Measurements from ENCODE around the gene MALAT1. TPM values are rescaled to one million over a fixed set of nuclear protein-coding genes. Genes with fewer than 3 reads are reported as not detected.
A peak's percentile ranks its signal among the peaks of the same experiment; 100 is the strongest.
"Not testable (repeated sequence)": the region's sequence is repeated elsewhere in the genome, so short reads cannot be mapped to it uniquely, and the experiment has no call there.

MALAT1 gene
- total and polyA plus RNA-seq, 8 donors, result 608 to 15,875 (median 753) TPM

DNA sequence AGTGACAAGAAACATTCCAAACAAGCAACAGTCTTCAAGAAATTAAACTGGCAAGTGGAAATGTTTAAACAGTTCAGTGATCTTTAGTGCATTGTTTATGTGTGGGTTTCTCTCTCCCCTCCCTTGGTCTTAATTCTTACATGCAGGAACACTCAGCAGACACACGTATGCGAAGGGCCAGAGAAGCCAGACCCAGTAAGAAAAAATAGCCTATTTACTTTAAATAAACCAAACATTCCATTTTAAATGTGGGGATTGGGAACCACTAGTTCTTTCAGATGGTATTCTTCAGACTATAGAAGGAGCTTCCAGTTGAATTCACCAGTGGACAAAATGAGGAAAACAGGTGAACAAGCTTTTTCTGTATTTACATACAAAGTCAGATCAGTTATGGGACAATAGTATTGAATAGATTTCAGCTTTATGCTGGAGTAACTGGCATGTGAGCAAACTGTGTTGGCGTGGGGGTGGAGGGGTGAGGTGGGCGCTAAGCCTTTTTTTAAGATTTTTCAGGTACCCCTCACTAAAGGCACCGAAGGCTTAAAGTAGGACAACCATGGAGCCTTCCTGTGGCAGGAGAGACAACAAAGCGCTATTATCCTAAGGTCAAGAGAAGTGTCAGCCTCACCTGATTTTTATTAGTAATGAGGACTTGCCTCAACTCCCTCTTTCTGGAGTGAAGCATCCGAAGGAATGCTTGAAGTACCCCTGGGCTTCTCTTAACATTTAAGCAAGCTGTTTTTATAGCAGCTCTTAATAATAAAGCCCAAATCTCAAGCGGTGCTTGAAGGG, 6.0 kb downstream of the MALAT1 start:
- Histone ChIP-seq H3K4me1 (peaks cover 3 to 46% of the 10 kb centered on the region in 2 donors), H3K9me3 (no peaks in the 10 kb centered on the region), H3K36me3 (peaks cover 4 to 58% of the 10 kb centered on the region in 2 donors), H3K27ac (peak overlapping the region; percentile 98 to 99), H3K27me3 (no peaks in the 10 kb centered on the region), H3K4me3 (peak overlapping the region; percentile 50 to 77)
- TF ChIP-seq CTCF (IDR thresholded peaks at IDR 0.05), result no peak
- intact Hi-C loops (cut with DNase I), result loop anchor here (5.0 kb wide), 2 partner anchors 83 to 88 kb away; partner anchors contain the start of gene NEAT1 (in 1 of the 2)
- ATAC-seq (no peak), DNase-seq (peak in 1 of 4 donors; percentile 52)

- peak in 1 of 4 donors; percentile 63 for DNase-seq
These were observed 6.8 kb downstream of the MALAT1 start for GRCh38 chr11:65505466-65506289.

DNA sequence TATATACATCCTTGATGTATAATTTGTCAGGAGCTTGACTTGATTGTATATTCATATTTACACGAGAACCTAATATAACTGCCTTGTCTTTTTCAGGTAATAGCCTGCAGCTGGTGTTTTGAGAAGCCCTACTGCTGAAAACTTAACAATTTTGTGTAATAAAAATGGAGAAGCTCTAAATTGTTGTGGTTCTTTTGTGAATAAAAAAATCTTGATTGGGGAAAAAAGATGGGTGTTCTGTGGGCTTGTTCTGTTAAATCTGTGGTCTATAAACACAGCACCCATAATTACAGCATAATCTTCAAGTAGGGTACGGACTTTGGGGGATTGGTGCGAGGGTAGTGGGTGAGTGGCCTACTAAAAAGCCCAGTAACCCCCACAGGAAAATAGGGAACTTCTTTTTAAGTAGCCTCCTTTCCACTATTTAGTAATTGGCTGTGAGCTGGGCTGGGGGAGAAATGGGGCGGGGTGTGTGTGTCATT, 7.5 kb downstream of the MALAT1 start:
- peaks cover 3 to 57% of the 10 kb centered on the region in 2 donors for H3K4me1 ChIP-seq

More at GRCh38 chr11:65505466-65506289, 6.8 kb downstream of the MALAT1 start:
- peaks cover 4 to 58% of the 10 kb centered on the region in 2 donors for H3K36me3 ChIP-seq
- H3K4me3 ChIP-seq, result peak overlapping the region; percentile 50 to 77
- H3K9me3 ChIP-seq, result no peaks in the 10 kb centered on the region
- peaks cover 3 to 55% of the 10 kb centered on the region in 2 donors for H3K4me1 ChIP-seq
- no peaks in the 10 kb centered on the region for H3K27me3 ChIP-seq
- intact Hi-C loops (cut with DNase I), result loop anchor here in 1 of 2 donors (5.0 kb wide), 1 partner anchor 88 kb away; no protein-coding TSS in a partner anchor
- ATAC-seq, result no peak
- no peak for TF ChIP-seq CTCF (IDR thresholded peaks at IDR 0.05)
- H3K27ac ChIP-seq, result peak overlapping the region; percentile 98 to 99

GRCh38 chr11:65506772-65507505, 8.1 kb downstream of the MALAT1 start:
- H3K36me3 ChIP-seq, result peaks cover 0 to 50% of the 10 kb centered on the region in 2 donors
- peaks cover 3 to 57% of the 10 kb centered on the region in 2 donors for H3K4me1 ChIP-seq
- no peaks in the 10 kb centered on the region for H3K27me3 ChIP-seq
- ATAC-seq, result peak; percentile 43
- H3K27ac ChIP-seq, result peak overlapping the region; percentile 98 to 99
- peak overlapping the region in 1 of 2 donors; percentile 50 for H3K4me3 ChIP-seq
- intact Hi-C loops (cut with DNase I), result loop anchor here in 1 of 2 donors (5.0 kb wide), 1 partner anchor 90 kb away; no protein-coding TSS in a partner anchor
- DNase-seq, result peak in 2 of 4 donors; percentile 71 to 85
- no peaks in the 10 kb centered on the region for H3K9me3 ChIP-seq
- TF ChIP-seq CTCF (IDR thresholded peaks at IDR 0.05), result no peak

More for the DNA sequence above, 7.5 kb downstream of the MALAT1 start:
- H3K27me3 ChIP-seq, result no peaks in the 10 kb centered on the region
- no peaks in the 10 kb centered on the region for H3K9me3 ChIP-seq
- H3K36me3 ChIP-seq, result peaks cover 4 to 56% of the 10 kb centered on the region in 2 donors
- intact Hi-C loops (cut with DNase I), result loop anchor here in 1 of 2 donors (5.0 kb wide), 1 partner anchor 89 kb away; no protein-coding TSS in a partner anchor
- H3K4me3 ChIP-seq, result peak overlapping the region; percentile 50 to 77
- H3K27ac ChIP-seq, result peak overlapping the region; percentile 98 to 99
- ATAC-seq, result no peak
- no peak for TF ChIP-seq CTCF (IDR thresholded peaks at IDR 0.05)
- peak in 1 of 4 donors; percentile 65 for DNase-seq

GRCh38 chr11:65512311-65512710, 13.5 kb downstream of the MALAT1 start:
- intact Hi-C loops (cut with DNase I); ATAC-seq; H3K36me3 ChIP-seq; H3K27ac ChIP-seq; H3K27me3 ChIP-seq; H3K9me3 ChIP-seq; H3K4me3 ChIP-seq: not testable (repeated sequence)
- DNase-seq, result peak in 1 of 4 donors; percentile 8
- peaks cover 0 to 27% of the 10 kb centered on the region in 2 donors for H3K4me1 ChIP-seq
